BE2C (cell line): Measurements from ENCODE around the gene MLST8.

ENCODE experiments used
- DNase-seq: peaks from one replicate; pipeline ENCODE4 v3.0.0-alpha.2; 2020
- H3K27me3 ChIP-seq: fragments of 250-450 bp; sonication (Bioruptor Pico); 2 replicates; pipeline ENCODE4 v1.5.1; 2020; ENCODE audit warnings: mild to moderate bottlenecking
- H3K36me3 ChIP-seq: fragments of 250-450 bp; sonication (Bioruptor Pico); 2 replicates; pipeline ENCODE4 v1.5.1; 2020; ENCODE audit warnings: mild to moderate bottlenecking
- H3K4me1 ChIP-seq: fragments of 250-450 bp; sonication (Bioruptor Pico); 2 replicates; pipeline ENCODE4 v1.5.1; 2020
- H3K4me3 ChIP-seq: 2 replicates; pipeline ENCODE4 v1.5.1; 2011; ENCODE audit warnings: low read depth, low read length
- H3K9me3 ChIP-seq: fragments of 250-450 bp; sonication (Bioruptor Pico); 2 replicates; pipeline ENCODE4 v1.5.1; 2020
- CTCF ChIP-seq: IDR thresholded peaks from 2 replicates; pipeline ENCODE4 v1.5.1; 2012; ENCODE audit warnings: mild to moderate bottlenecking, low read depth, low read length

The MLST8 gene

GRCh38 chr16:2235695-2236336 is 30.6 kb downstream of the MLST8 start:
- no peaks in the 10 kb centered on the region for H3K4me1 ChIP-seq
- no peak for TF ChIP-seq CTCF
- no peak for DNase-seq
- H3K4me3 ChIP-seq, result no peak overlapping the region
- no peaks in the 10 kb centered on the region for H3K27me3 ChIP-seq
- no peaks in the 10 kb centered on the region for H3K9me3 ChIP-seq
- H3K36me3 ChIP-seq, result peaks cover 47% of the 10 kb centered on the region

- peaks cover 40% of the 10 kb centered on the region for H3K36me3 ChIP-seq
- no peak for TF ChIP-seq CTCF
- no peak within 1 kb of the TSS for H3K4me3 ChIP-seq
- H3K27me3 ChIP-seq, result no peaks in the 10 kb centered on the region
- no peak for DNase-seq
- H3K9me3 ChIP-seq, result no peaks in the 10 kb centered on the region
- H3K4me1 ChIP-seq, result no peaks in the 10 kb centered on the region
Observed at GRCh38 chr16:2236337-2237101, 31.3 kb downstream of the MLST8 start, which contains the start of gene DNASE1L2. Gene DNASE1L2 (plus strand): TSS chr16:2236444. CDS start chr16:2236817, 373 bp downstream.

- Histone ChIP-seq H3K36me3 (peaks cover 35% of the 10 kb centered on the region), H3K27me3 (no peaks in the 10 kb centered on the region), H3K4me3 (no peak overlapping the region), H3K9me3 (no peaks in the 10 kb centered on the region), H3K4me1 (no peaks in the 10 kb centered on the region)
- DNase-seq, result no peak
- TF ChIP-seq CTCF, result no peak
Observed at GRCh38 chr16:2237102-2237482, 31.8 kb downstream of the MLST8 start.

GRCh38 chr16:2237493-2238149 is 32.4 kb downstream of the MLST8 start:
- Histone ChIP-seq H3K4me3 (no peak overlapping the region), H3K36me3 (peaks cover 35% of the 10 kb centered on the region), H3K9me3 (no peaks in the 10 kb centered on the region), H3K4me1 (no peaks in the 10 kb centered on the region), H3K27me3 (no peaks in the 10 kb centered on the region)
- DNase-seq, result no peak
- no peak for TF ChIP-seq CTCF

GRCh38 chr16:2238150-2238837 is 33.0 kb downstream of the MLST8 start:
- H3K4me3 ChIP-seq, result no peak overlapping the region
- no peaks in the 10 kb centered on the region for H3K27me3 ChIP-seq
- H3K9me3 ChIP-seq, result no peaks in the 10 kb centered on the region
- no peaks in the 10 kb centered on the region for H3K4me1 ChIP-seq
- DNase-seq, result no peak
- TF ChIP-seq CTCF, result no peak
- peaks cover 35% of the 10 kb centered on the region for H3K36me3 ChIP-seq
